HG02763 (cell line): Measurements from ENCODE around the gene S100A12.

Experiments
- ATAC-seq: cut with Tn5 transposase; IDR thresholded peaks from one replicate; pipeline ENCODE4 v1.9.1; 2021; ENCODE audit warnings: mild to moderate bottlenecking, moderate library complexity; ENCODE audit not compliant: unreplicated experiment

The S100A12 gene

GRCh38 chr1:153337980-153338853 lies 37.2 kb downstream of the S100A12 start:
- ATAC-seq: no peak

DNA sequence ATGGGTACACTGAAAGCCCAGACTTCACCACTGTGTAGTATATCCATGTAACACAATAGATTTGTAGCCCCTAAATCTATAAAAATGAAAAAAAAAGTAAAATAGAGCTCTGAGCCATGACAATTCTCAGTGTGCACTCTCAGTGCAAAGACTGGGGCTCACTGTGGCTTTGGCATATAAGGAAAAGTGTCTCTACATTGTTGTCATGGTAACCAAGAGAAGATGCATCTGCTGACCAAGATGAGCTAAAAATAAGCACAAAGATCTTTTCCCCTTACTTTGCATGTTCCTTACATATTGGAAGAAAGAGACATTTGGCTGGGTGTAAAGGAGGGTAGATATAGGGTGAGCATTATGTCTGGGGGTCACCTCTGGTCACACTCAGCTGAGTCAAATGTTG lies 38.8 kb downstream of the S100A12 start:
- ATAC-seq: no peak

- ATAC-seq: no peak
Measured at GRCh38 chr1:153333902-153334301, 41.5 kb downstream of the S100A12 start.

DNA sequence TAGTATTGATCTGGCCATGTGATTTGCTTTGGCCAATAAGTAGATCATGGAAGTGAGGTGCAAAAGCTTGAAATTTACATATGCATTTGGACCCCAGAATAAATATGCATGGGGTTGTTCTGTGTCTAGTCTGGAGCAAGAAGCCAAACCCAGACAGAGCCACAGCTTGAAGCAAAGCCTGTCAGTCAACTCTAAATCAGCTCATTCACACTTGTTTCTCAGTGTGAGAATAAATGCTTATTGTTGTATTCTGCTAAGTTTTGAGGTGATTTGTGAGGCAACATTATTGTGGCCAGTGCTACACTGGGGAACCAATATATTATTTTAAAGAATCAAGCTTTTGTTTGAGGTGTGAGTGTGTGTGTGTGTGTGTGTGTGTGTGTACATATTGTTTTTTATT lies 50.5 kb downstream of the S100A12 start:
- no peak for ATAC-seq
